22Rv1 (cell line): ENCODE measurements around the gene STK10.
A peak's percentile ranks its signal among the peaks of the same experiment; 100 is the strongest.

ENCODE experiments used
- H3K27ac ChIP-seq: fragments of 450-650 bp; 2 replicates; pipeline ENCODE4 v1.5.1; 2017
- ZFX ChIP-seq: fragments of 450-650 bp; IDR thresholded peaks from 2 replicates; pipeline ENCODE4 v1.6.1; 2017; ENCODE audit warnings: antibody characterized with exemption, borderline replicate concordance
- TF ChIP-seq, protein P1 (sequence below): fragments of 450-650 bp; IDR thresholded peaks from 2 replicates; pipeline ENCODE4 v1.5.1; 2017; ENCODE audit warnings: mild to moderate bottlenecking

The STK10 gene

DNA sequence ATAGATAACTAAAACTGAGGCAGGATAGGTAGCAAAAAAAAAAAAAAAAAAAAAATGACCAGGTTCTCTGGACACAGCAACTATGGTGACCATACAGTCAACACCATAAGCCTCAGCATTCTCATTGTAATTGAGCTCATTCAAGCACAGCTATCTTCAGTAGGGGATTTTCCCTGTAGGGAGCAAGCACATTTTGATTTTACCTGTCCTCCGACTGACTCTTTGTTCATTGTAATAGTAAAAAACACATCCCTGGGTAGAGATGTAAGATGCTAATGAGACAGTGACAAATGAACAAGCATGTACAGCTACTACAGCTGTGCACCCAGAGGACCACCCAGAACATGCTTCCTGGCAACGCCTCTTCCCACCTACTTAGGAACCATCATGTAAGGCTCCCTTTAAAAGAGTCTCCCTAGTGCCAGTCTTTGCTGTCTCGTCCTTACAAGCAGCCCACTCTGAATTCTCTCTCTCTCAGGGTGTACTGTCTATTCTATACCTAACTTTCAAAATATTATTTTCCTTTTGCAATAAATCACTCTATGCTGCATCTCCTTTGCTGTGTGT is 116.6 kb downstream of the STK10 start:
- H3K27ac ChIP-seq, result no peak overlapping the region
- TF ChIP-seq, protein P1, sequence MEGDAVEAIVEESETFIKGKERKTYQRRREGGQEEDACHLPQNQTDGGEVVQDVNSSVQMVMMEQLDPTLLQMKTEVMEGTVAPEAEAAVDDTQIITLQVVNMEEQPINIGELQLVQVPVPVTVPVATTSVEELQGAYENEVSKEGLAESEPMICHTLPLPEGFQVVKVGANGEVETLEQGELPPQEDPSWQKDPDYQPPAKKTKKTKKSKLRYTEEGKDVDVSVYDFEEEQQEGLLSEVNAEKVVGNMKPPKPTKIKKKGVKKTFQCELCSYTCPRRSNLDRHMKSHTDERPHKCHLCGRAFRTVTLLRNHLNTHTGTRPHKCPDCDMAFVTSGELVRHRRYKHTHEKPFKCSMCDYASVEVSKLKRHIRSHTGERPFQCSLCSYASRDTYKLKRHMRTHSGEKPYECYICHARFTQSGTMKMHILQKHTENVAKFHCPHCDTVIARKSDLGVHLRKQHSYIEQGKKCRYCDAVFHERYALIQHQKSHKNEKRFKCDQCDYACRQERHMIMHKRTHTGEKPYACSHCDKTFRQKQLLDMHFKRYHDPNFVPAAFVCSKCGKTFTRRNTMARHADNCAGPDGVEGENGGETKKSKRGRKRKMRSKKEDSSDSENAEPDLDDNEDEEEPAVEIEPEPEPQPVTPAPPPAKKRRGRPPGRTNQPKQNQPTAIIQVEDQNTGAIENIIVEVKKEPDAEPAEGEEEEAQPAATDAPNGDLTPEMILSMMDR, result no peak
- TF ChIP-seq ZFX, result no peak

DNA sequence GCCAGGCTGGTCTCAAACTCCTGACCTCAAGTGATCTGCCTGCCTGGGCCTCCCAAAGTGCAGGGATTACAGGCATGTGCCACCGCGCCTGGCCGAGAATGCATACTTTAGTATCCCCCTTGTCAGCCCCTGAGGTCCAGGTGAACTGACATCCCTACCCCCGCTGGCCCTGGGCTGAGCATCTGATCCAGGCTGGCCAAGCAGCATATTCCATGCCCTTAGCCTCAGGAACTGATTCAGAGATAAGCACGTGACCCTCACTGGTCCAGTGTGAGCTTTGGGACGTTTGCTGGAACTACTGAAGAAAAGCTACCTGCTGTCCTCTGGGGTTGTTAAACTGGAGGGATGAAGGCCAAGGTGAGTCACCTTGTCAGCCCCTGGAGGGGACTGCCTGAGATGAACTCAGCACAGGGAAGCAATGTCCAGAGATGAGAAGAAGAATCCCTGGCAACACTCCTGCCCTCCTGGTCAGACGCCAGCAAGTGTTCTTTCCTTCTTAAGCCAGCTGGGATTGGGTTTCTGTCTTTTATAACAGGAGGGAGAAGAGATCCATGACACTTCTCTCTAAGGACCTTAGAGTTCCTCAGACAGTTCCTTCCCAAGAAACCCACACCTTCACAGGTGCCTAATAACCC is 122.5 kb downstream of the STK10 start:
- H3K27ac ChIP-seq, result no peak overlapping the region
- TF ChIP-seq, protein P1, result no peak
- no peak for TF ChIP-seq ZFX

DNA sequence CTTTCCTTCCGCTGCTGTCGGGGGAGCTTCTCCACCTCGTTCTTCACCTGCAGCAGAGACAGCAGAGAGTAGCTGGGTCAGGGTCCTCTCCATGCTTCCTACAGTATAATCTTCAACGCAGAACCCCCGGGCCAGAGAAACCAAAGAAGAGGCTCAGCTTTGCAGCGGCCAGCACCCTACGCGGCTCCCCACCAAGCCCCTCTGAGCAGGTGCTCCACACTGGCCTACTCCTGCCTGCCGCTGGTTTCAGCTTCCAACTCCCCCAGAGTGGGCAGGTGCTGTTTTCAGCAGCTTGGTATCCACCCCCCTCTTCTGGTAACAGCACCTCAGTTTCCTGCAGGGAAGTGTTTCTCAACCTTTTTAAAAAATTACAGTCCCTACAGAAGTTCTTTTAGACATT is 123.3 kb downstream of the STK10 start:
- no peak overlapping the region for H3K27ac ChIP-seq
- TF ChIP-seq ZFX, result no peak
- TF ChIP-seq, protein P1, result no peak

DNA sequence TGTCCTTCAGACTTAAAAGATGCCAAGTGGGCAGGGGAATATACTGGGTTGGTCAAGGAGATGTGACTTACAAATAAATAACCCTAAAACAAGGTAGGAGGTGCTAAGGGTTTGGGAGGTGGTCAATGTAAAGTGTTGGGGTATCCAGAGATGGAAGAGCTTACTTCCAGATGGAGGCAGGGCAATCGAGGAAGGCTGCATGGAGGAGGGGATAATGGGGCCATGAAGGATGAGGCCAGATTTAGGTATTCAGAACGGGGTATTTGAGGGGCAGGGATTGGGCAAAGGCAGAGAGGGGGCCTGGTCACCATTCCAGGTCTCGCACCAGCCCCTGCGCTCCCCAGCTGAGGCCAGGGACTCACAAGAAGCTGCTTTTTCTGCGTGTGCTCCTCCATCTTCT is 123.7 kb downstream of the STK10 start:
- TF ChIP-seq, protein P1, result no peak
- no peak for TF ChIP-seq ZFX
- no peak overlapping the region for H3K27ac ChIP-seq

DNA sequence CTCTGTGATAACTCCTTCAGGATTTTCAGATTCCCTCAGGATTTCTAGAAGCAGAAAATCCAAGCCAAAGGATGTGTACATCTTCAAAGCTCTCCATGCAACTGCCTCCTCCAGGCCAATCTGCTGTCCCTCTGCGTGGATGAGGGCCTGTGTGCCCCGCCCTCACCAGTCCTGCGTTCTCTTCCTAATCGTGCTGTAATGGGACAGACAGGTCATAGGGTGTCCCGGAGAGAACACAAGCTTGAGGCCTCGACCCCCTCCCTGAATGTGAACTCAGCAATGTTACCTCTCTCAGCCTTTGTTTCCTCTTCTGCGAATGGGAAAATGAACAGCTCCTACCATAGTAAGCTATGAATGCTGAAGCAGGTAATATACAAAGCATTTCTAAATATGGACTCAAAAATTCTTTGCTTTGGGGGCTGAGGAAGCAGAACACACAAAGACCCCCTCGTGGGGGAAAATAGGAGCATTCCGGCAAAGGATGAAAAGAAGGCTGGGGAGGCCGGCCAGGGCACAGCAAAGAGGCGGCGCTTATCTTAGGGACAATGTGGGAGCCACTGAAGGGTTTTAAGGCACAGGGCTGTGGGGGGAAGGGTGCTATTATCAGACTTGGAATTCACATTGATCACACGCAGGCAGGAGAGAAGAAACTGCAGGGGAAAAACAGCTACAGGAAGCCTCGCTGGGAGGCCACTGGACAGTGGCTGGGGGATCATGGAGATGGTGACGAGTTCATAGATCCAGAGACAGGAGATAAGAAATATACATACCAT is 124.4 kb downstream of the STK10 start:
- H3K27ac ChIP-seq, result no peak overlapping the region
- no peak for TF ChIP-seq ZFX
- TF ChIP-seq, protein P1, result no peak

DNA sequence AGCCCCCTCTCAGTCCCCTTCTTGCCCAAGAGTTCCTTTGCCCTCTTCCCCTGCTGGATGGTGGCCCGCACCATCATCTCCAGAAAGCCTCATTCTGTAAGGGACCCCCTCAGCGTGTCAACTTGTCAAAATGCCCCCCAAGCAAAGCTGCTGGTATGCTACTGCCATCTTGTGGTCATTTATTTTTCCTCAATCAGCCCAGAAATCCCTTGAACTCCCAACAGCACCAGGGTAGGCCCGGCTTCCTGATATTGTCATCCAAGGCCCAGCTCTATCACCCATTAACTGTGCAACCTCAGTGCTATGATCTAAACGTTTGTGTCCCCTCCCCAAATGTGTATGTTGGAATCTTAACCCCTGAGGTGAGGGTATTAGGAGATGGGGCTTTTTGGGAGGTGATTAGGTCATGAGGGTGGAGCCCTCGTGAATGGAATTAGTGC is 128.3 kb downstream of the STK10 start:
- no peak for TF ChIP-seq ZFX
- TF ChIP-seq, protein P1, result peak; percentile 82
- H3K27ac ChIP-seq, result no peak overlapping the region

DNA sequence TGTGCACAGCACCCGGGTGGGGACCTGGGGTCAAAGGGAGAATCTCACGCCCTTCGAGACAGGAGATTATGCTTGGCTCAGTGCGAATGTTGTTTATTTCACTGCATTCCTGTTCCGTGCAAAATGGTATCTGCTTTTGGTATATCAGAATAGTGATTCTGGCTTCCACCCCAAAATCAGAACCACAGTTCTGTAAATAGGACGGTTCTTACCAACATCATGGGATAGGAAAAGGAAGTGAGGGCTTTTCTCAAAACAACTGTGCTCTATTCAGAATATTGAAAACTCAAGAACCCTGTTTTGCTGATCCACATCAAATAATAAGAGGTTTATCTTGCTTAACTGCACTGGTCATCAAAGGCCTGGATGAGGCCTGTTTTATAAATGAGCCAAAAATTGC is 129.9 kb downstream of the STK10 start:
- no peak for TF ChIP-seq ZFX
- TF ChIP-seq, protein P1, result no peak
- H3K27ac ChIP-seq, result no peak overlapping the region
